ENCODE data around the gene TMC1. TPM values are rescaled to one million over a fixed set of nuclear protein-coding genes. Genes with fewer than 3 reads are reported as not detected.
"Not testable (repeated sequence)": the region's sequence is repeated elsewhere in the genome, so short reads cannot be mapped to it uniquely, and the experiment has no call there.

TMC1 gene
- total RNA-seq (not detected), total RNA-seq (0.08 to 0.23 reads per million in 2 donors)

- Mint-ChIP-seq H3K27ac (peak within 1 kb of the TSS; percentile 29), H3K4me1 (peaks cover 12% of the 10 kb centered on the region)
- not testable (repeated sequence) for H3K4me3 Mint-ChIP-seq; ATAC-seq; DNase-seq; H3K9me3 ChIP-seq (ENCODE audit: control insufficient read depth, low read length, poor library complexity, severe bottlenecking); H3K27me3 Mint-ChIP-seq; H3K36me3 Mint-ChIP-seq (ENCODE audit: low read depth)
These were observed at the start of gene TMC1 for GRCh38 chr9:72521416-72521815. TSS of gene TMC1 (plus strand) at chr9:72521608. CDS start at chr9:72648649, 127,041 bp downstream.

- peak overlapping the region; percentile 19 for H3K27ac Mint-ChIP-seq
These were observed 47.7 kb upstream of the TMC1 start for GRCh38 chr9:72473474-72474261.

GRCh38 chr9:72474676-72475075, 46.7 kb upstream of the TMC1 start:
- no peaks in the 10 kb centered on the region for H3K27me3 Mint-ChIP-seq
- H3K4me1 Mint-ChIP-seq = peaks cover 22% of the 10 kb centered on the region
- DNase-seq (no peak), ATAC-seq (no peak)
- no peaks in the 10 kb centered on the region for H3K9me3 ChIP-seq (ENCODE audit: control insufficient read depth, low read length, poor library complexity, severe bottlenecking)
- H3K27ac Mint-ChIP-seq = peak overlapping the region; percentile 19
- H3K36me3 Mint-ChIP-seq (ENCODE audit: low read depth) = no peaks in the 10 kb centered on the region
- H3K4me3 Mint-ChIP-seq = no peak overlapping the region

More at GRCh38 chr9:72473474-72474261, 47.7 kb upstream of the TMC1 start:
- no peak for DNase-seq
- Mint-ChIP-seq H3K27me3 (no peaks in the 10 kb centered on the region), H3K4me1 (peaks cover 18% of the 10 kb centered on the region), H3K36me3 (ENCODE audit: low read depth) (no peaks in the 10 kb centered on the region), H3K4me3 (no peak overlapping the region)
- H3K9me3 ChIP-seq (ENCODE audit: control insufficient read depth, low read length, poor library complexity, severe bottlenecking) = no peaks in the 10 kb centered on the region
- peak; percentile 61 for ATAC-seq

GRCh38 chr9:72476100-72476499, 45.3 kb upstream of the TMC1 start:
- no peak overlapping the region for H3K4me3 Mint-ChIP-seq
- no peaks in the 10 kb centered on the region for H3K27me3 Mint-ChIP-seq
- ATAC-seq (no peak), DNase-seq (no peak)
- H3K27ac Mint-ChIP-seq = no peak overlapping the region
- no peaks in the 10 kb centered on the region for H3K9me3 ChIP-seq (ENCODE audit: control insufficient read depth, low read length, poor library complexity, severe bottlenecking)
- peaks cover 21% of the 10 kb centered on the region for H3K4me1 Mint-ChIP-seq
- H3K36me3 Mint-ChIP-seq (ENCODE audit: low read depth) = no peaks in the 10 kb centered on the region

GRCh38 chr9:72476617-72477437, 44.6 kb upstream of the TMC1 start:
- Mint-ChIP-seq H3K4me3 (no peak overlapping the region), H3K27ac (peak overlapping the region; percentile 32), H3K36me3 (ENCODE audit: low read depth) (no peaks in the 10 kb centered on the region), H3K4me1 (peaks cover 21% of the 10 kb centered on the region), H3K27me3 (no peaks in the 10 kb centered on the region)
- no peaks in the 10 kb centered on the region for H3K9me3 ChIP-seq (ENCODE audit: control insufficient read depth, low read length, poor library complexity, severe bottlenecking)
- ATAC-seq (peak; percentile 72), DNase-seq (no peak)

GRCh38 chr9:72477930-72478518, 43.4 kb upstream of the TMC1 start:
- H3K27me3 Mint-ChIP-seq = no peaks in the 10 kb centered on the region
- no peak for ATAC-seq
- peaks cover 21% of the 10 kb centered on the region for H3K4me1 Mint-ChIP-seq
- DNase-seq = no peak
- H3K4me3 Mint-ChIP-seq = no peak overlapping the region
- peak overlapping the region; percentile 32 for H3K27ac Mint-ChIP-seq
- no peaks in the 10 kb centered on the region for H3K9me3 ChIP-seq (ENCODE audit: control insufficient read depth, low read length, poor library complexity, severe bottlenecking)
- H3K36me3 Mint-ChIP-seq (ENCODE audit: low read depth) = no peaks in the 10 kb centered on the region

- H3K4me3 Mint-ChIP-seq = peak overlapping the region; percentile 61
- H3K27ac Mint-ChIP-seq = no peak overlapping the region
- no peak for ATAC-seq
- H3K27me3 Mint-ChIP-seq = no peaks in the 10 kb centered on the region
- no peak for DNase-seq
- peaks cover 20% of the 10 kb centered on the region for H3K4me1 Mint-ChIP-seq
- no peaks in the 10 kb centered on the region for H3K36me3 Mint-ChIP-seq (ENCODE audit: low read depth)
- H3K9me3 ChIP-seq (ENCODE audit: control insufficient read depth, low read length, poor library complexity, severe bottlenecking) = no peaks in the 10 kb centered on the region
These were observed 42.4 kb upstream of the TMC1 start for GRCh38 chr9:72478966-72479365.

GRCh38 chr9:72480261-72480660, 41.1 kb upstream of the TMC1 start:
- not testable (repeated sequence) for H3K36me3 Mint-ChIP-seq (ENCODE audit: low read depth); DNase-seq; H3K27me3 Mint-ChIP-seq; H3K4me3 Mint-ChIP-seq; ATAC-seq; H3K27ac Mint-ChIP-seq; H3K9me3 ChIP-seq (ENCODE audit: control insufficient read depth, low read length, poor library complexity, severe bottlenecking)
- H3K4me1 Mint-ChIP-seq = peaks cover 21% of the 10 kb centered on the region

GRCh38 chr9:72480921-72481320, 40.5 kb upstream of the TMC1 start:
- Mint-ChIP-seq H3K36me3 (ENCODE audit: low read depth) (no peaks in the 10 kb centered on the region), H3K27me3 (no peaks in the 10 kb centered on the region), H3K4me3 (no peak overlapping the region), H3K27ac (no peak overlapping the region), H3K4me1 (peaks cover 21% of the 10 kb centered on the region)
- DNase-seq (no peak), ATAC-seq (no peak)
- no peaks in the 10 kb centered on the region for H3K9me3 ChIP-seq (ENCODE audit: control insufficient read depth, low read length, poor library complexity, severe bottlenecking)

- Mint-ChIP-seq H3K4me3 (no peak overlapping the region), H3K36me3 (ENCODE audit: low read depth) (no peaks in the 10 kb centered on the region), H3K27me3 (no peaks in the 10 kb centered on the region), H3K27ac (no peak overlapping the region), H3K4me1 (peaks cover 4% of the 10 kb centered on the region)
- no peak for ATAC-seq
- H3K9me3 ChIP-seq (ENCODE audit: control insufficient read depth, low read length, poor library complexity, severe bottlenecking) = no peaks in the 10 kb centered on the region
- DNase-seq = no peak
These were observed 35.4 kb upstream of the TMC1 start for GRCh38 chr9:72485821-72486593.

GRCh38 chr9:72486594-72486955, 34.8 kb upstream of the TMC1 start:
- no peak for ATAC-seq
- no peak for DNase-seq
- no peaks in the 10 kb centered on the region for H3K36me3 Mint-ChIP-seq (ENCODE audit: low read depth)
- no peaks in the 10 kb centered on the region for H3K9me3 ChIP-seq (ENCODE audit: control insufficient read depth, low read length, poor library complexity, severe bottlenecking)
- H3K4me1 Mint-ChIP-seq = peaks cover 4% of the 10 kb centered on the region
- H3K4me3 Mint-ChIP-seq = no peak overlapping the region
- H3K27me3 Mint-ChIP-seq = no peaks in the 10 kb centered on the region
- H3K27ac Mint-ChIP-seq = no peak overlapping the region

GRCh38 chr9:72487665-72488064, 33.7 kb upstream of the TMC1 start:
- not testable (repeated sequence) for H3K27ac Mint-ChIP-seq, H3K27me3 Mint-ChIP-seq

GRCh38 chr9:72489986-72490385, 31.4 kb upstream of the TMC1 start:
- H3K36me3 Mint-ChIP-seq (ENCODE audit: low read depth) = no peaks in the 10 kb centered on the region
- H3K27ac Mint-ChIP-seq = no peak overlapping the region
- DNase-seq (no peak), ATAC-seq (no peak)
- no peak overlapping the region for H3K4me3 Mint-ChIP-seq
- peaks cover 1% of the 10 kb centered on the region for H3K4me1 Mint-ChIP-seq
- H3K27me3 Mint-ChIP-seq = no peaks in the 10 kb centered on the region
- H3K9me3 ChIP-seq (ENCODE audit: control insufficient read depth, low read length, poor library complexity, severe bottlenecking) = no peaks in the 10 kb centered on the region

More at GRCh38 chr9:72487665-72488064, 33.7 kb upstream of the TMC1 start:
- H3K36me3 Mint-ChIP-seq (ENCODE audit: low read depth); H3K9me3 ChIP-seq (ENCODE audit: control insufficient read depth, low read length, poor library complexity, severe bottlenecking); H3K4me3 Mint-ChIP-seq; ATAC-seq; H3K4me1 Mint-ChIP-seq; DNase-seq: not testable (repeated sequence)
